SK-N-SH (cell line): ENCODE results near the gene ASIC4. TPM values are rescaled to one million over a fixed set of nuclear protein-coding genes. Genes with fewer than 3 reads are reported as not detected.

Source experiments
- CTCF ChIA-PET: fragments of 300-600, 350-600 bp; formaldehyde crosslinking; extraction: SDS; loops from one replicate; lab custom pipeline; 2021; lab: Yijun Ruan, JAX
- POLR2A ChIA-PET: fragments of 350-600 bp; sonication (Branson Sonifier 250); formaldehyde crosslinking; extraction: SDS; loops from one replicate; lab custom pipeline; 2020; ENCODE audit warnings: antibody characterized with exemption, inconsistent platforms; lab: Yijun Ruan, JAX
- DNase-seq: peaks from one replicate; pipeline ENCODE4 v3.0.0; 2012
- H2AFZ ChIP-seq: fragments of 200-600 bp; sonication (generic); 2 replicates; pipeline ENCODE4 v1.8.1; 2016; ENCODE audit warnings: antibody characterized with exemption, mild to moderate bottlenecking, low read depth
- H3F3A ChIP-seq: fragments of 200-600 bp; sonication (generic); replicated peaks from 2 replicates; pipeline ENCODE3; 2016; ENCODE audit warnings: antibody characterized with exemption, mild to moderate bottlenecking; ENCODE audit not compliant: insufficient read depth
- H3K27ac ChIP-seq, 2 experiments: fragments of 200-500 bp in 1 of 2; fragments of 200-600 bp in 1 of 2; sonication (Bioruptor generic) in 1 of 2; sonication (generic), shearing (Covaris generic) in 1 of 2; 2 replicates each; pipeline versions ENCODE4 v1.5.1 to v1.6.1; 2014 to 2016; ENCODE audit warnings: low read depth in 2 of 2, inconsistent platforms in 1 of 2, low read length in 1 of 2, mild to moderate bottlenecking in 1 of 2, mixed read lengths in 1 of 2
- H3K27me3 ChIP-seq: fragments of 200-600 bp; sonication (generic), shearing (Covaris generic); 2 replicates; pipeline ENCODE4 v1.6.1; 2016; ENCODE audit warnings: mixed run types; ENCODE audit not compliant: insufficient read depth
- H3K36me3 ChIP-seq, 2 experiments: fragments of 200-500 bp in 1 of 2; fragments of 200-600 bp in 1 of 2; sonication (Bioruptor generic) in 1 of 2; sonication (generic) in 1 of 2; replicated peaks in 1 of 2; 2 replicates each; pipeline versions ENCODE3 to v1.5.1; 2014 to 2016; ENCODE audit warnings: low read length in 1 of 2, mild to moderate bottlenecking in 1 of 2; ENCODE audit not compliant: insufficient read depth in 2 of 2, control insufficient read depth in 1 of 2
- H3K4me1 ChIP-seq, 2 experiments: fragments of 200-500 bp in 1 of 2; fragments of 200-600 bp in 1 of 2; sonication (Bioruptor generic) in 1 of 2; sonication (generic), shearing (Covaris generic) in 1 of 2; 2 replicates each; pipeline versions ENCODE4 v1.5.1 to v1.6.1; 2014 to 2016; ENCODE audit warnings: low read depth in 1 of 2, low read length in 1 of 2, mixed run types in 1 of 2; ENCODE audit not compliant: insufficient read depth in 2 of 2, control insufficient read depth in 1 of 2
- H3K4me2 ChIP-seq: fragments of 200-600 bp; sonication (generic), shearing (Covaris generic); 2 replicates; pipeline ENCODE4 v1.6.1; 2017; ENCODE audit warnings: mixed run types
- H3K4me3 ChIP-seq, 2 experiments: fragments of 200-500 bp in 1 of 2; fragments of 200-600 bp in 1 of 2; sonication (Bioruptor generic) in 1 of 2; sonication (generic), shearing (Covaris generic) in 1 of 2; 2 replicates each; pipeline versions ENCODE4 v1.5.1 to v1.8.1; 2014 to 2016; ENCODE audit warnings: low read depth in 2 of 2, inconsistent platforms in 1 of 2, low read length in 1 of 2, mild to moderate bottlenecking in 1 of 2, mixed read lengths in 1 of 2, moderate library complexity in 1 of 2
- H3K79me2 ChIP-seq: fragments of 200-600 bp; sonication (generic); 2 replicates; pipeline ENCODE4 v1.8.1; 2017; ENCODE audit warnings: mild to moderate bottlenecking; ENCODE audit not compliant: insufficient read depth
- H3K9ac ChIP-seq: fragments of 200-600 bp; sonication (generic); 2 replicates; pipeline ENCODE4 v1.6.1; 2017; ENCODE audit warnings: mixed run types
- H3K9me2 ChIP-seq: fragments of 200-600 bp; sonication (generic); 2 replicates; pipeline ENCODE4 v1.6.1; 2017; ENCODE audit warnings: mixed run types
- H3K9me3 ChIP-seq: fragments of 200-600 bp; sonication (generic); 2 replicates; pipeline ENCODE4 v1.6.1; 2017; ENCODE audit warnings: mixed run types, mild to moderate bottlenecking, moderate library complexity
- H4K20me1 ChIP-seq: fragments of 200-600 bp; sonication (generic); 2 replicates; pipeline ENCODE4 v1.6.1; 2017; ENCODE audit warnings: mild to moderate bottlenecking, mixed run types; ENCODE audit not compliant: insufficient read depth
- ELF1 ChIP-seq: IDR thresholded peaks from 2 replicates; pipeline ENCODE4 v1.4.0; 2012
- FOSL2 ChIP-seq: IDR thresholded peaks from 2 replicates; pipeline ENCODE4 v1.4.0; 2012; ENCODE audit warnings: low read depth, mild to moderate bottlenecking, moderate library complexity, borderline replicate concordance
- GABPA ChIP-seq: IDR thresholded peaks from 2 replicates; pipeline ENCODE4 v1.4.0; 2012; ENCODE audit warnings: low read depth, mild to moderate bottlenecking
- MXI1 ChIP-seq: IDR thresholded peaks from 2 replicates; pipeline ENCODE4 v1.6.1; 2012; ENCODE audit warnings: mild to moderate bottlenecking, low read depth, low read length, improper control_type of control experiment
- NRF1 ChIP-seq: IDR thresholded peaks from 2 replicates; pipeline ENCODE4 v1.6.1; 2012; ENCODE audit warnings: low read depth, mild to moderate bottlenecking, low read length
- POLR2AphosphoS5 ChIP-seq: IDR thresholded peaks from 2 replicates; pipeline ENCODE4 v1.6.1; 2012; ENCODE audit warnings: low read depth, low read length
- RFX5 ChIP-seq: IDR thresholded peaks from 2 replicates; pipeline ENCODE4 v1.6.1; 2012; ENCODE audit warnings: mild to moderate bottlenecking, improper control_type of control experiment, low read length
- SIN3A ChIP-seq: IDR thresholded peaks from 2 replicates; pipeline ENCODE4 v1.6.1; 2012; ENCODE audit warnings: low read depth, mild to moderate bottlenecking, low read length, moderate library complexity, borderline replicate concordance
- SMC3 ChIP-seq: IDR thresholded peaks from 2 replicates; pipeline ENCODE4 v1.6.1; 2012; ENCODE audit warnings: low read depth, low read length, improper control_type of control experiment
- TCF12 ChIP-seq: IDR thresholded peaks from 2 replicates; pipeline ENCODE4 v1.4.0; 2012
- TEAD4 ChIP-seq: IDR thresholded peaks from 2 replicates; pipeline ENCODE4 v1.4.0; 2012; ENCODE audit warnings: mild to moderate bottlenecking, borderline replicate concordance; ENCODE audit not compliant: insufficient read depth
- YY1 ChIP-seq: IDR thresholded peaks from 2 replicates; pipeline ENCODE4 v1.4.0; 2012; ENCODE audit warnings: low read depth, mild to moderate bottlenecking
- ZBTB33 ChIP-seq: IDR thresholded peaks from 2 replicates; pipeline ENCODE4 v1.4.0; 2012; ENCODE audit warnings: low read depth, borderline replicate concordance
- WGBS: methylation state at CpG from one replicate; pipeline ENCODE4 v1.1.6; 2017; ENCODE audit warnings: low lambda C conversion rate; 5-methylcytosine and 5-hydroxymethylcytosine counted together
- polyA plus RNA-seq, 3 experiments: library from polyadenylated mRNA; depleted of rRNA; stranded (reverse); fragments of >200 nt; gene quantifications; 2 replicates each; pipeline ENCODE4 v1.2.3, GENCODE V29; 2012
- TF ChIP-seq, protein P1 (sequence below): fragments of 150-350 bp; IDR thresholded peaks from 2 replicates; pipeline ENCODE4 v1.6.1; 2016; ENCODE audit warnings: mild to moderate bottlenecking, low read depth, low read length
- TF ChIP-seq, protein P2 (sequence below): IDR thresholded peaks from 2 replicates; pipeline ENCODE4 v1.4.0; 2012; ENCODE audit warnings: low read depth
- TF ChIP-seq, protein P3 (sequence below): IDR thresholded peaks from 2 replicates; pipeline ENCODE4; 2012

The ASIC4 gene
- polyA plus RNA-seq, 1 of the 3 experiments (the other 2 are of a cell fraction) = 0.05 TPM

- TF ChIP-seq, protein P1, sequence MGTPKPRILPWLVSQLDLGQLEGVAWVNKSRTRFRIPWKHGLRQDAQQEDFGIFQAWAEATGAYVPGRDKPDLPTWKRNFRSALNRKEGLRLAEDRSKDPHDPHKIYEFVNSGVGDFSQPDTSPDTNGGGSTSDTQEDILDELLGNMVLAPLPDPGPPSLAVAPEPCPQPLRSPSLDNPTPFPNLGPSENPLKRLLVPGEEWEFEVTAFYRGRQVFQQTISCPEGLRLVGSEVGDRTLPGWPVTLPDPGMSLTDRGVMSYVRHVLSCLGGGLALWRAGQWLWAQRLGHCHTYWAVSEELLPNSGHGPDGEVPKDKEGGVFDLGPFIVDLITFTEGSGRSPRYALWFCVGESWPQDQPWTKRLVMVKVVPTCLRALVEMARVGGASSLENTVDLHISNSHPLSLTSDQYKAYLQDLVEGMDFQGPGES = no peak
- 0 out of 2 replicates have a peak, but pooled peaks have one; percentile 24 for TF ChIP-seq MXI1
Measured at GRCh38 chr2:219530048-219530963, 16.0 kb downstream of the ASIC4 start (continued).

GRCh38 chr2:219531639-219532377 is 17.5 kb downstream of the ASIC4 start:
- 54% methylated on average over 7 of the region's 20 CpGs for WGBS
- no peak overlapping the region for H3K4me2 ChIP-seq
- no peaks in the 10 kb centered on the region for H4K20me1 ChIP-seq
- peaks cover 0 to 23% of the 10 kb centered on the region in 2 experiments; a peak in 2 of 4 replicates for H3K4me1 ChIP-seq
- DNase-seq = no peak
- H3K36me3 ChIP-seq = no peaks in the 10 kb centered on the region
- no peak overlapping the region for H3K27ac ChIP-seq
- H3K9ac ChIP-seq = no peak overlapping the region
- CTCF ChIA-PET = interaction anchor here (1.1 to 62.1 kb wide), 12 partner anchors 9 to 165 kb away, joined by 3 to 2824 read pairs (median 35); partner anchors contain the start of genes ASIC4, CHPF, DNPEP and GMPPA
- no peak overlapping the region for H3K4me3 ChIP-seq
- H3K79me2 ChIP-seq = no peaks in the 10 kb centered on the region
- no peaks in the 10 kb centered on the region for H3K9me3 ChIP-seq
- H2AFZ ChIP-seq = no peak overlapping the region
- H3K27me3 ChIP-seq = no peaks in the 10 kb centered on the region; the same call in 1 of the 2 replicates
- H3K9me2 ChIP-seq = no peaks in the 10 kb centered on the region
- POLR2A ChIA-PET = no interaction called here
- TF ChIP-seq ZBTB33 = no peak
- TF ChIP-seq MXI1 = no peak
- no peak for TF ChIP-seq NRF1
- TF ChIP-seq, protein P2, sequence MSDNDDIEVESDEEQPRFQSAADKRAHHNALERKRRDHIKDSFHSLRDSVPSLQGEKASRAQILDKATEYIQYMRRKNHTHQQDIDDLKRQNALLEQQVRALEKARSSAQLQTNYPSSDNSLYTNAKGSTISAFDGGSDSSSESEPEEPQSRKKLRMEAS = no peak
- TF ChIP-seq RFX5 = no peak
- TF ChIP-seq YY1 = no peak
- no peak for TF ChIP-seq GABPA
- no peak for TF ChIP-seq ELF1
- no peak for TF ChIP-seq TCF12
- TF ChIP-seq SIN3A = no peak
- no peak for TF ChIP-seq FOSL2
- no peak for TF ChIP-seq SMC3
- TF ChIP-seq POLR2AphosphoS5 = no peak
- TF ChIP-seq, protein P3, sequence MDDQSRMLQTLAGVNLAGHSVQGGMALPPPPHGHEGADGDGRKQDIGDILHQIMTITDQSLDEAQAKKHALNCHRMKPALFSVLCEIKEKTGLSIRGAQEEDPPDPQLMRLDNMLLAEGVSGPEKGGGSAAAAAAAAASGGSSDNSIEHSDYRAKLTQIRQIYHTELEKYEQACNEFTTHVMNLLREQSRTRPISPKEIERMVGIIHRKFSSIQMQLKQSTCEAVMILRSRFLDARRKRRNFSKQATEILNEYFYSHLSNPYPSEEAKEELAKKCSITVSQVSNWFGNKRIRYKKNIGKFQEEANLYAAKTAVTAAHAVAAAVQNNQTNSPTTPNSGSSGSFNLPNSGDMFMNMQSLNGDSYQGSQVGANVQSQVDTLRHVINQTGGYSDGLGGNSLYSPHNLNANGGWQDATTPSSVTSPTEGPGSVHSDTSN = no peak
- TF ChIP-seq TEAD4 = no peak
- no peaks in the 10 kb centered on the region for H3F3A ChIP-seq
